Measurements from ENCODE around the gene PTPRG. TPM values are rescaled to one million over a fixed set of nuclear protein-coding genes. Genes with fewer than 3 reads are reported as not detected.

PTPRG gene
- total RNA-seq, 1 donor from 2014 or later = 40.0 TPM

DNA sequence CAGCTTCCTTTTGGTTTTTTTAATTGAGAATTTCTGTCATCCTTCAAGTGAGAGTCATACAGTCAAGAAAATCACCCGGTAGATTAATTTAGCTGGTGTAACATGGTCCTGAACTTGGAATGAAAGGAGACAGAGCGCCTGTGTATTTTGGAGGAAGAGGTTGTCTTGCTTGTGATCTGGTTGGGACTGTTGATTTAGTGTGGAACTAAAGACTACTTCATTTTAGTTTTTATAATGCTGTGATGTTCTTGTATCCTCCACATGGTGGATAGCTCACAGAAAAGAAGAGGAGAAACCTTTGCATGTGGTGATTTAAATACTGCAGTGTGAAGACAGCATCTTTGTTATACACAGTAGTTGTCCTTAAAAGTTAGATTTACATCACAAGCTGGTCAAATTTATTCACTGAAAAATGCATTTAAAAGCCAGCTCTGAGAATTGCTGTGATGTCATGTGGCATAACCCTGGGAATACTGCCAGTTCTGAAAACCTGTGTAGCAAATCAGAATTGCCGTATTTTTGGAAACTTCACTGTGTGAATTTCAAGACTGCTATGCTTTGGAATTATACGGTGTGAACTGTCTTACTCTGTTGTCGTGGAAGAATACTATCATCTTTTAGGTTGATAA lies 268.5 kb downstream of the PTPRG start:
- DNase-seq = no peak

DNA sequence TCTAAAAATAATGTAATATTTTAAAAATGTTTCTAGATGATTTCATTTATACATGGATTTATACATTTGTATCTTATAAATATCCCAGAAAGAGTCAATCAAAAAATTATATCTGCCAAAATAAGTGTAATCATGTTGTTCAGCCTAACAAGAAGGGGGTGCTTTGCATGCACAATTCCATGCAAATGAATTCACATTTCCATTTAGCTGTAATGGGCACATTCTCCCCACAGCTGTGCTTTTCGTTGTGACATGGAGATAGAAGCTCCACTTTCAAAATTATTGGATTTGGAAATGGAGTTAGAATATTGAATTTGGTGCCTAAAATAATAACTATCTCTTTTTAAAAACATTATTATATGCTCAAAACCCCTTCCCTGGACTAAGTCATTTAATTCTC lies 270.6 kb downstream of the PTPRG start:
- DNase-seq = no peak

DNA sequence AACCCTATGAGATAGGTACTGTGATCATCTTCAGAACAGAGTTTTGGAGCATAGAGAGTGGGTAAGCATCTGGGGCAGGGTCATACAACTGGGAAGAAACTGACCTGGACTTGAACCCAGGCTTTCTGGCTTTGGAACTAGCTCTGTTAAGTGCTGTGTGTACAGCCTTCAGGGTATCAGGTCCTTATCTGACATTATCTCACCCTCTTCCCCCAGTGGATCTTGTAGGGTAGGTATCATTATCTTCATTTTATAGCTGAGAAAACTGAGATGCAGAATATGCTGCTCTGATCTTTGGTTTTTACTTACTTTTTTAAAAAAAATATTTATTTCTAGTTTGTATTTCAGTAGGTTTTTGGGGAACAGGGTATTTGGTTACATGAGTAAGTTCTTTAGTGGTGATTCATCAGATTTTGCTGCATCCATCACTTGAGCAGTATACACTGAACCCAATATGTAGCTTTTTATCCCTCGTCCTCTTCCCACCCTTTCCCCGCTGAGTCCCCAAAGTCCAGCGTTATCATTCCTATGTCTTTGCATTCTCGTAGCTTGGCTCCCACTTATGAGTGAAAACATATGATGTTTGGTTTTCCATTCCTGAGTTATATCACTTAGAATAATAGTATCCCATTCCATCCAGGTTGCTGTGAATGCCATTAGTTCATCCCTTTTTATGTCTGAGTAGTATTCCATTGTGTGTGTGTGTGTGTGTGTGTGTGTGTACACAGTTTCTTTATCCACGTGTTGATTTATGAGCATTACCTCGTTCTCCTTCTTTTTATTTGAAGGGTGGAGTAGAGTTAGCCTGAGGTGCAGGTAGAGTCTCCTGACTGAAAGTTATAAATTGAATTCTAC lies 271.2 kb downstream of the PTPRG start:
- DNase-seq = no peak

DNA sequence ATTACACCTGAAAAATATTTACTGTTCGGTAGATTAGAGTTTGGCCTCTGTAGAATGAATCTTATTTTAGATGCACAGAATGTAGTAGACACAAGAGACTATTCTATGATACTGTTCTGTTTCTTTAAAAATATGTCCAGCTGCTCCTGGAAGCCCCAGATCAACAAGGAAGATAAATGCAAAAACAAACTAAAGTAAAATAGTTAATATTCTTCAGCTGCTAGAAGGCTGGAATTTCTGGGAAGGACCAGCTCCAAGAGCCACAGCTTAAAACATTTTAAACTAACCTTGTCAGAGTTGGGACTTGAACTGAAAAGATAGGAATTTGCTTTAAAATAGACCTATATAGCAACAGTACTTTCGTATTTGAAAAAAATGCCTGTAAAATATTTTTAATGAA lies 277.9 kb downstream of the PTPRG start:
- DNase-seq = peak; percentile 8

DNA sequence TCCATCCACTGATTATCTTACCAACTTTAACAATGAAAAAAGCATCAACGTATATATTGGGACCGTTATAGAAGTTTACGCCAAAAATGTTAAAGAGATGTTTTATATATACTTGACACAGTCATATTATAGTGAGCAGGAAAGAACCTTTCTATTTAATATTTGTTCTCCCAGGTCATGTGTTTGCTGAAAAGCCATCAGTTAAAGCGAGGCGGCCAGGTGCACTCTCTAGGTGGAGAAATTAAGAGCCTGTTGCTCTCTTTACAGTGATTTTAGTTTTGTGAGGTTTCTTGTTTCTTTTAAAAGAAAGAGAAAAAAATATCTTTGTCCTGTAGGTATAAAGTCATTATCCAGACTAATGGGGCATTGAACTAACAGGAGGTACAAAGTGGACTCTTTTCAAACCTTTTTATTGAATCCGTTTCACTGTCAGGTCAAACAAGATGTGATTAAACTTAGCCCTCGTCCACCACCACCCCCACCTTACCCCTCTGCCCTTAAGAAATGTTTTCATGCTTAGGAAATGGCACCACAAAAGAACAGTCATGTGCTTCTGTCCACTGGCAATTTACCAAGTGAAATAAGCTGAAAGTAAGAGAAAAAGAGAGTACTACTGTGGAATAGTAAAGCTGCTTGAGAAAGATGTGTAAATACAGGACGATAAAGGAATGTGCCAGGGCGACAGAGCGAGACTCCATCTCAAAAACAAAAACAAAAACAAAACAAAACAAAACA lies 279.9 kb downstream of the PTPRG start:
- DNase-seq = no peak

DNA sequence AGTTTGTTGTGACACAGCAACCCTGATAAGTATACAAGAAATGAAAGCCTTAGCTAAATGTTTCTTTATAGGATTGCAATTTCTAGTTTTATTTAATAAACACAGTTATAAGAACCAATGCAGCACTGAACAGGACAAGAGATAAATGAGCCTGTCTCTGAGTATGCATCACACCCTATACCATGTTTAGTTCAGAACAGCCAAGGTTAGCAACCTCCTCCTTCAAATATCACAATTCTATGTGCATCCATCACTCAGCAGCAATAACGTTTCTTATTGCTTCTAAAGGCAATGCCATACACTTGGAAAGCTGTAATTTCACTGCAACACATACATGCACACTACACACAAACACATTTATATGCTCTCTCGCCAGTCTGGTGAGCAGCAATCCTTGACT lies 280.6 kb downstream of the PTPRG start:
- DNase-seq = no peak

DNA sequence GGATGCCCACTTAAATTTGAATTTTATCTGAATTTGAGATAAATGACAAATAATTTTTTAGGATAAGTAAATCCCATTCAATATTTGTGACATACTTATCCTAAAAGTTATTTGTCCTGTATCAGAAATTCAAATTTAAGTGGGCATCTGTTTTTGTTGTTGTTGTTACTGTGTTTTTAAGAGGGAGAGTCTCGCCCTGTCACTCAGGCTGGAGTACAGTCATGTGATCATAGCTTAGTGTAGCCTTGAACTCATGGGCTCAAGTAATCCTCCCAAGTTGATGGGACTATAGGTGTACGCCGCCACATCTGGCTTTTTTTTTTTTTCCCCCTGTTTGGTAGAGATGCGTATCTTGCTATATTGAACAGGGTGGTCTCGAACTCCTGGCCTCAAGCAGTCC lies 283.0 kb downstream of the PTPRG start:
- DNase-seq = no peak

DNA sequence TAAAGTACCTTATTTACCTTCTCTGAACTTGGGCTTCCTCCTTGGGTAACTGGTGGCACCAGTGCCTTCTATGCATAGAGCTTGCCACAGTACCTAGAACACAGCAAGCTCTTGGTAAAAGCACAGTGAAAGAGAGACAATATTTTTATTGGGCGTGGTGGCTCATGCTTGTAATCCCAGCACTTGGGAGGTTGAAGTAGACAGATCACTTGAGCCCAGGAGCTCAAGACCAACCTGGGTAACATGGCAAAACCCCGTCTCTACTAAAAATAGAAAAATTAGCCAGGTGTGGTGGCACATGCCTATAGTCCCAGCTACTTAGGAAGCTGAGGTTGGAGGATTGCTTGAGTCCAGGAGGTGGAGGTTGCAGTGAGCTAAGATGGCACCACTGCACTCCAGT lies 285.1 kb downstream of the PTPRG start:
- DNase-seq = no peak

DNA sequence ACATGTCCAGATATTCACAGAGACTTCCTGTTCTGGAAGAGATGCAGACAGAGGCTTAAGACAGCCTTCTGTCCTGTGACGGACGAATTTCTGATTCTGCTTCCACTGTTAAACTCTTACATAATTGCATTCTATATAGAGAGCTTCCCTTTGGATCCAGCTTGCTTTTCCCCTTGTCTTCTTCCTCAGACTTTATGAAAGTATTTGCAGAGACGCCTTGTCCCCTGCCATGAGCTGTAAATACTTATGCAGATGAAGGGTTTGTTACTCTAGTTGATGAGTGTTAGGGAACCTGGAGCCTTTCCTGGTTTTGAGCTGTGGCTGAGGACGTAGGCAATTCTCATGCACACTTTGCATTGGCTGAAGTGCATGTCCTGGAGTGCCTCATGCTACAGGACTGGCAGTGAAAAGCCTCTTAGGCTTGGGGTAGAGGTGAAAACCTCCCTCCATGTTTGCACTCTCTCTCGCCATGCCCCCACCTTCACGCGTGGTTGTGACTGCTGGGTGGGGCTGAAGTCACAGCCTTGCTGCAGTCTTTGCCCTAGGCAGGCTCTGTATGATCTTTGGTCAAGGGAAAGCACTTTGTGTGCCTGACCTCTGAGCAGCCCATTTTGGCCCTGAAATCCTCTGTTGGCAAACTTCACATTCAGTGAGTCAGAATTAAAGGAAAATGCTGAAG lies 286.6 kb downstream of the PTPRG start:
- peak; percentile 45 for DNase-seq

DNA sequence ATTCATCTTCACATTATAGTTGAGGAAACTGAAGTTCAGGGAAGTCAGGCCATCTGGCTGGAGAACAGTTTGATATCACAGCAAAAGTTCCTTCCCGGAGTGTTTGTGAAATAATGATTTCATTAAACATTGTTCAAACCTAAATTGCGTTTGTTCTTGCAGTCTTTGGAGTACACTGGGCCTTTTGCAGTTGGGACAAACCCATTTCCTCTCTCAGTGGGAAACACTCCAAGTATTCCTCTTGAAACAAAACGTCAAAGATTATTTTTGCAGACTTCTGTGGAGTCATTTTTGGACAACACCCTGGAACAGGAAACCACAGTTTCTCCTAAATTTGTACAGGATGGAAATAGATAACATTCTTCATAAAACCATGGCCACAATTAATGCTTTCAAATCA lies 287.5 kb downstream of the PTPRG start:
- peak; percentile 81 for DNase-seq

DNA sequence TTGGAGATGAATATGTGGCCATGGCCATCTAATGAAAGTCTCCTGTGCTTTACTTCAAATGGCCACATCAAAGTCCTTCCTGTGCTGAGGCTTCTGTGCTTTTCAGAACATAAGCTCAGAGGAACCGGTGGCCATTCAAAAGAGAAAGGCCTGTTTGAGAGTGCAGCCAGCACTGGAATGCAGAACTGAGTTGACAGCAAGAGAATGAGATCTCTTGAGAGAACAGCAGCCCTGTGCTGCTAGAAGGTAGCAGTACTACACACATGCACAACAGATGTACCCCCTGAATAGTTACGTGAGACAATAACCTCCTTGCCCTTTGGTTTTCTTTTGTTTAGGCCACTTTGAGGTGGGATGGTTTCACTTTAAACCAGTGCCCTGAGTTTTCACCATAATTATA lies 292.5 kb downstream of the PTPRG start:
- no peak for DNase-seq

DNA sequence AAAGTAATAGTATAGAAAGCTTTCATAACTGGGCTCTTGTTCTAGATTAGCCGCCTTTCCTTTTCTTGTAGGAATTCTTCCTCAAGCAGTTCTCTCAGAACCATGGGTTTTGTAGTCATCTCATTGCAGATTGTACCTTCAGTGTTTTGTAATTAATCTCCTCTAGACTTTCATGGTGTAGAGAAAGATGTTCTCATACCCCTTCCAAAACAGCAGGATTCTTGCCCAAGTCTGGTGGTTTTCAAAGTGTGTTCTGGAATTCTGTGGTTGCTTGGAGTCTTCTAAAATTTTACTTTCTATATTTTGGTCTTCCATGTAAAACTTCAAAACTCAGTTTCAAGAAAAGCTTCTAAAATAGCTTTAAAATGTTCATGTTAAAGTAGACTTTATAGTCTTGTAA lies 293.8 kb downstream of the PTPRG start:
- DNase-seq = no peak

DNA sequence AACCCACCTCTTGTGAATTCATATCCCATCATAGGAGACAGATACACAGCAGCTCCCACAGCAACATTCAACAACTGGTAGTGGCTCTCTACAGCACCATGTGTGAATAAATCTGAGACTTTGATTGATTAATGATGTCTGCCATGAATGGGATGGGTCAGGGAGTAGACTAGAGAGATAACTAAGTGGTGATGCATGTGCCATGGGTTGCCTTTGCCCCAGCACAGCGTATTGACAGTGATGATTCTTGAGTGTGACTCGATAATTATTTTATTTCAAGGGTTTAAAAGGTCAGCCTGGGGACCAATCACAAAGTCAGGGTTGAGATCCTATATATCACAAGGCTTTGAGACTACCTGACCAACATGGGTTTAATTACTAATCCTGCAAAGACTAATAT lies 295.9 kb downstream of the PTPRG start:
- DNase-seq = no peak

DNA sequence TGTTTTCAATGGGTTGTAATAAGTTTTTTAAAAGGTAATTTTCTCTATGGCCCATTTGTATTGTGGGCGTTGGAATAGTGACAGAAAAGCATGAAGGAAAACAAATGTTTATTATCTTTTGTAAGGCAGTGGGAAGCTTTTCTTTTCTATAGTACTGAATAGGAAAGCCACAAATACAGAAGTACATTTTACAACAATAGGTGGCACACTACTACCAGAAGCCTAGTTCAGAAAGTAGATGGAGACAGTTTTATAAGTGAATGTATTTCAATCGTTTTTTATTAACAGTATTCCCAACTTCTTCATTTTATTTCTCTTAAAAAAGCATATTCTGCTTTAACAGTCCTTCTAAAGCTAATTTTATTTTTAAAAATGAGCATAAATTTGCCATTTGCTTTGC lies 296.7 kb downstream of the PTPRG start:
- DNase-seq = no peak

DNA sequence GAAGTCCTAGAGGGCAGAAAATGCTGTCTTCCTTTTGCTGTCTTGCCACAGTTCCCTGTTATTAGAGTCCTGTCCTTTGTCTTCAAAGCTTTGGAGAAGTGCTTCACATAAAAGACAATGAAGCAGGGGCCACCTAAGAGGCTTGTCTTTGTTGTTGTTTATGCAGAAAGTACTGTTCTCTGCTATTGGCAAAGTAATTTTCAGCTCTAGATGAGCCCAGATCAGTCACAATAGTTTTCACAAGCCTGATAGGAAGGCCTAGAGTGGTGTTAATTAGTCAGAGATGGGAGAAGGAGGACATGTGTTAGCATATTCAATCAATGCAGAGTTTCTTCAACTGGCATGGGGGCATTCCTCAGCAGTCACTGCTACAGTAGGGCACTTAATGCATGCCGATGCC lies 300.0 kb downstream of the PTPRG start:
- no peak for DNase-seq

DNA sequence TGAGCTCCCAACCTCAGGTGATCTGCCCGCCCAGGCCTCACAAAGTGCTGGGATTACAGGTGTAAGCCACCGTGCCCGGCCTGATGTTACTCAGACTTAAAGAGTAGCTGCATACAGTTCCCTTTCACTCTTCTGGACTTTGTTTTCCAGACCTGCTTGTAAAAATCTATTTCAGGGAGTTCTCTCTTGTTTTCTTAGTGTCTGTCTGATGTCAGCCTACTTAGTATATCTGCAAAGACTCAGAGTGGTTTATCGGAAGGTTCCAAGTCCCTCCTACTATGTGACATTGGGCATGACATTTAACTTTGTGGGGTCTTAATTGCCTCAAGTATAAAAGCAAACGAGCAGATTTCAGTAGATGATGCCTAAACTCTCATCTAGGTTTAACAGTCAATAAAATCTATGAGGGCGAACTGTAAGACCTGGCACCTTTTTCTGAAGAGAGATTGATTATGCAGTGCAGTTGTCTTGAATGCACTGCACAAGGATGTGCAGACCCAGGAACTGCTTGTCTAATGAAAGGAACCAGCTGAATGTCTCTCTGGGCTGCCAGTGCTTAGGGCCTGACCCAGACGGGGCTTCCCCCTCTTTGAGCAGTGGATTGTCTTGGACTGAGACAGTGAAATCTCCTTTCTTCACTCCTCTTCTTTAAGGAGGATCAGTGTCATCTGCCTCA lies 301.4 kb downstream of the PTPRG start:
- DNase-seq = no peak

DNA sequence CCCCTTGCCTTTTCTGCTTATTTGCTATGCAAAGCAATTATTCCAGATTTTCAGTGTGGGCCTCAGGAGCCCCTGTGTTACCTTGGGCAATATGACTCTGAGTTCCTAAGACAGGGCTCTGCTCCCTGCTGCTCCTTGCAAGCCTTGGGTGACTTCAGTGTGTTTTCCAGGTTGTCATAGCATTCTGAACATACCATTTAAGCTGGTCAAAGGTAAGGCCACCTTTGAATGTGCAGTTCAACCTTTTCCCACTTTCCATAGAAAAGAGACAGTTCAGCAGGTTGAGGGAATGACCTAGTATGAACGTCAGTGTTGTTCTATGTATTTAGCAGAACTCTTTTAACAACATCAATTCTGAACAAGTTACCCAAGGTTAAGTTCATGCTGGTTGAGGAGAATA lies 302.2 kb downstream of the PTPRG start:
- DNase-seq = no peak

DNA sequence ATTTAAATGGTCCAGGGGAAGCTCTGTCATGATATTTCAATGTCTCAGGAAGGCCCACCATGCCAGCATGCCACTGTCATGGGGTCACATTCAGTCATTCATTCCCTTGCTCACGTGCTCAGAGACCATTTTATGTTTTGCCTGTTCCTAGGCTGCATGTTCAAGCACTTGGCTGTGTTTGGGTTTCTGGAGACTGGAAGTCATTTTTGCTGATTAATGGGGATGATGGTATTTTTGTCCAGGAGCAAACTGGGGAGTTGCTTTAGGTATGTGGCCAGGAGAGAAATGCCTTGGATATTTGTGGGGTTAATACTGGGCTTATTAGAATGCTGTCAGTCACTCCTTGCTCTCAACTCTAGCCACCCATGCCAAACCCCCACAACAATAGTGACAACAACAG lies 303.5 kb downstream of the PTPRG start:
- no peak for DNase-seq

DNA sequence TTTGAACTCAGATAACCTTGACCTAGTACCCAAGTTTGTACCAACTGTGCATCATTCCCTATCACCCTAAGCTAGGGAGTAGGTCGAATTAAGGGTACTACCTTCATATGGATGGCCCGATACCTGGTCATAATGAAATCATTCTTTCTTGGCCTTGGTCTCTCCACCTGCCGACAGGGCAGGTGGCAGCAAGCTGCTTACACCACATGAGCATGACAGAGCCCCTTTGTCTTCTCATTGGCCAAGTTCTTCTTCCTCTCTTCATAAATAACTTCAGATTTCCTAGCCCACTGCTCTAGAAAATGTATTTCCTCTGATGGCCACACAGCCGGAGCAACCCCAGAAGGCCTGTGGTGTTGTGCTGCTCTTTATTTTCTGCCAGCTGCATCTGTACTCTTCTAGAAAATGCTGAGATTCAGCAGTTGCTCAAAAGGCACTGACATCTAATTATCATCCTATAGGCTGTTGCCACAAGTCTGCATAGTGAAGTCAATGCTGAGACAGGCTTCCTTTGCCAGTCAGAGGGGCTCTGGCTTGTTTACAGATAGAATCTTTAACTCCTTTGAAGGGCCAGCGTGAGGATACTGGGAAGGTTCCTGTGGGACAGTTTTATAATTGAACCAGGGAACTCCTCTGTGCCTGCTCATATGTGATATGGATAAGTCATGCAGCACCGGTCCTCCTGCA lies 304.2 kb downstream of the PTPRG start:
- DNase-seq = no peak

DNA sequence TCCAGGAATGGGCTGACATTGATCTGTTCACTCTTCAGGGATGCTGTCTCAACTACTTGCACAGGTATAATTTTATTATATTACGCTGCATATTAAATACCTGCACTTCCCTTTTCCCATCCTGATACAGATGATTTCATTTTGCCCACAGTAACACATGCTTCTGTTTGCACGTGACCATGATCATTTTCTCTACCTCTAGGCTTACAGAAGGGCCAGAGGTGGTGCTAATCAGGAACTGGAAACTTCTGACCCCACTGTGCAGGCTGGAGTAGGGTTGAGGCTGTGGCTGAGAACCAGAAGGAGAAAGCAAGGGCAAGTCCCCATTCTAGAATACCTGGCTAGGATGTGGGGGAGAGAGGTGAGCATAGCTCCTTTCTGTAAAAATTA lies 304.8 kb downstream of the PTPRG start:
- DNase-seq = no peak

DNA sequence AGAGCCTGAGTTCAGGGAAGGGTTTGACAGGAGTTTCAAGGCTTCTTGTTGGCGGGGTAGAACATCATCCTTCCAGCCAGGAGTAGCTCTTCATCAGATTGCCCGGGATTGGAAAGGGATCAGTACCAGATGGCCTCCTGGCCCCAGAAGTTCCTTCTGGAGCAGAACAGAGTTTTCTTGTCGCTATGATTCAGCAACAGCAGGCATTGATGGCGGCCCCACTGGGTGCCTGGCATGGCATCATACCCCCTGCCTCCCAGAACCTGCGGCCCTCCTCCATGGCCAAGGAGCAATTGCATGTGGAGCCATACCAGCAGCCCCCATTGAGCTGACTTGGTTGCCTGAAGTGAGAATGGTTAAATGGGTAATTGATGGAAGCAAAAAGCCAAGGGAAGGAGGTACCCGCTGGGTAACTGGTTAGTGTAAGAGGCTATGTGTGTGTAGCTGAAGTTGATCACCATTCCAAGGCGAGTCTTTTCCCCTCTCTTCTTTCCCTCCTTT lies 305.6 kb downstream of the PTPRG start:
- DNase-seq = no peak

All from skin of body (tissue), 2 donors.